Kidney (tissue), 14 donors: ENCODE measurements around the gene SLAIN2. TPM values are rescaled to one million over a fixed set of nuclear protein-coding genes. Genes with fewer than 3 reads are reported as not detected.
A peak's percentile ranks its signal among the peaks of the same experiment; 100 is the strongest.

Experiments used
- DNase-seq, 5 donors: peaks; one replicate each; pipeline ENCODE4 v3.0.0-alpha.2; 2013 to 2020
- FAIRE-seq: peaks from 2 replicates; lab custom pipeline; 2012; peaks lifted over from hg19 to GRCh38; lab: Jason Lieb, UNC
- H3K27ac ChIP-seq, 2 donors: one replicate each; pipeline ENCODE4 v1.7.0; 2013; ENCODE audit warnings: low read depth in 2 of 2, low read length in 2 of 2, inconsistent platforms in 1 of 2
- H3K27me3 ChIP-seq: one replicate; pipeline ENCODE4 v1.7.1; 2013; ENCODE audit warnings: low read length, inconsistent platforms; ENCODE audit not compliant: control insufficient read depth, insufficient read depth
- H3K36me3 ChIP-seq, 3 donors: one replicate each; pipeline versions ENCODE4 v1.7.0 to v1.7.1; 2013; ENCODE audit warnings: low read length in 3 of 3, control low read depth in 1 of 3, inconsistent platforms in 1 of 3; ENCODE audit not compliant: insufficient read depth in 3 of 3, control insufficient read depth in 2 of 3
- H3K4me1 ChIP-seq, 3 donors: one replicate each; pipeline versions ENCODE4 v1.7.0 to v1.7.1; 2013; ENCODE audit warnings: low read length in 3 of 3, inconsistent platforms in 1 of 3, low read depth in 1 of 3; ENCODE audit not compliant: control insufficient read depth in 2 of 3, insufficient read depth in 2 of 3
- H3K4me3 ChIP-seq, 3 donors: one replicate each; pipeline versions ENCODE4 v1.7.0 to v1.8.1; 2013; ENCODE audit warnings: low read length in 3 of 3, control low read depth in 1 of 3, inconsistent platforms in 1 of 3
- H3K9ac ChIP-seq, 3 donors: one replicate each; pipeline versions ENCODE4 v1.7.0 to v1.7.1; 2013; ENCODE audit warnings: low read length in 3 of 3, control low read depth in 1 of 3, inconsistent platforms in 1 of 3
- H3K9me3 ChIP-seq, 3 donors: one replicate each; pipeline versions ENCODE4 v1.7.0 to v1.7.1; 2013; ENCODE audit warnings: low read length in 3 of 3, control low read depth in 1 of 3, inconsistent platforms in 1 of 3; ENCODE audit not compliant: control insufficient read depth in 2 of 3, insufficient read depth in 1 of 3
- intact Hi-C: fragments of 100-400 bp; cut with DNase I; formaldehyde crosslinking; loops from one replicate; pipeline ENCODE4 v1.11.1; 2022
- polyA plus RNA-seq: library from polyadenylated mRNA; stranded (reverse); fragments of 350-450 nt; fragmentation: Illumina TruSeq; extraction: RNeasy Lipid Tissue Mini Kit (QIAGEN cat#74804); gene quantifications from one replicate; pipeline ENCODE4 v1.2.3, GENCODE V29; 2014; ENCODE audit warnings: low read depth, low replicate concordance; ENCODE audit not compliant: insufficient read depth
- total RNA-seq: library from RNA; stranded (reverse); fragmentation: NEBNext Ultra II Directional; extraction: Animal tissue kit (Norgen Biotek cat#: 25700); gene quantifications from one replicate; pipeline ENCODE4 v1.2.1, GENCODE V29; 2021
- TF ChIP-seq, protein P1 (sequence below): IDR thresholded peaks from 3 replicates; pipeline ENCODE4 v1.5.1; 2012; ENCODE audit warnings: mild to moderate bottlenecking, moderate library complexity, borderline replicate concordance; ENCODE audit not compliant: insufficient read depth; ENCODE audit errors: extremely low read depth
- donor health status: control.
- donor health status: control.
- donor health status: control.
- donor health status: control.
- donor health status: control.
- donor health status: DM: yes; HTN: yes; CAD: no.
- donor health status: Normal renal cell carcinoma (clear cell type).

SLAIN2 gene
- total and polyA plus RNA-seq, 2 donors from 2014 or later: 23.6 to 69.1 TPM

DNA sequence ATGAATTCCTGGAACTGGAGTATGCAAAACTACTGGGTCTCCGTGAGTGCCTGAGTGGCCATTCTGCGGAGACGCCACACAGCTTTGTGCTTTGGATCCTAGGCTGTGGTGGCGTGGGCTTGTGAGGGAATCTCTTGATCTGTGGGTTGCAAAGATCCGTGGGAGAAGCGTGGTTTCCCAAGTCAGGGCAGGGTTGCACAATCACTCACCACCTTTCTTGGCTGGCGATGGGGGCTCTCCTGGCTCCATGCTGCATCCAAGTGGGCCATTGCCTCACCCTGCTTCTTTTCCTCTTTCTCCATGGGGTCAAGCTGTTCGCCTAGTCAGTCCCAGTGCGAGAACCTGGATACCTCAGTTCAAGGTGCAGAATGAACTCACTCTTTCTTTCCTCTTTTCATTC is 62.5 kb downstream of the SLAIN2 start:
- DNase-seq: peak in 1 of 5 donors; percentile 37
- H3K4me1 ChIP-seq: no peaks in the 10 kb centered on the region
- H3K9ac ChIP-seq: no peak overlapping the region
- FAIRE-seq: no peak
- peaks cover 0 to 4% (median 0%) of the 10 kb centered on the region in 3 donors for H3K36me3 ChIP-seq
- intact Hi-C loops: no loop called here
- no peaks in the 10 kb centered on the region for H3K9me3 ChIP-seq
- TF ChIP-seq, protein P1, sequence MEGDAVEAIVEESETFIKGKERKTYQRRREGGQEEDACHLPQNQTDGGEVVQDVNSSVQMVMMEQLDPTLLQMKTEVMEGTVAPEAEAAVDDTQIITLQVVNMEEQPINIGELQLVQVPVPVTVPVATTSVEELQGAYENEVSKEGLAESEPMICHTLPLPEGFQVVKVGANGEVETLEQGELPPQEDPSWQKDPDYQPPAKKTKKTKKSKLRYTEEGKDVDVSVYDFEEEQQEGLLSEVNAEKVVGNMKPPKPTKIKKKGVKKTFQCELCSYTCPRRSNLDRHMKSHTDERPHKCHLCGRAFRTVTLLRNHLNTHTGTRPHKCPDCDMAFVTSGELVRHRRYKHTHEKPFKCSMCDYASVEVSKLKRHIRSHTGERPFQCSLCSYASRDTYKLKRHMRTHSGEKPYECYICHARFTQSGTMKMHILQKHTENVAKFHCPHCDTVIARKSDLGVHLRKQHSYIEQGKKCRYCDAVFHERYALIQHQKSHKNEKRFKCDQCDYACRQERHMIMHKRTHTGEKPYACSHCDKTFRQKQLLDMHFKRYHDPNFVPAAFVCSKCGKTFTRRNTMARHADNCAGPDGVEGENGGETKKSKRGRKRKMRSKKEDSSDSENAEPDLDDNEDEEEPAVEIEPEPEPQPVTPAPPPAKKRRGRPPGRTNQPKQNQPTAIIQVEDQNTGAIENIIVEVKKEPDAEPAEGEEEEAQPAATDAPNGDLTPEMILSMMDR: no peak
- no peaks in the 10 kb centered on the region for H3K27me3 ChIP-seq
- H3K4me3 ChIP-seq: no peak overlapping the region
- no peak overlapping the region for H3K27ac ChIP-seq

DNA sequence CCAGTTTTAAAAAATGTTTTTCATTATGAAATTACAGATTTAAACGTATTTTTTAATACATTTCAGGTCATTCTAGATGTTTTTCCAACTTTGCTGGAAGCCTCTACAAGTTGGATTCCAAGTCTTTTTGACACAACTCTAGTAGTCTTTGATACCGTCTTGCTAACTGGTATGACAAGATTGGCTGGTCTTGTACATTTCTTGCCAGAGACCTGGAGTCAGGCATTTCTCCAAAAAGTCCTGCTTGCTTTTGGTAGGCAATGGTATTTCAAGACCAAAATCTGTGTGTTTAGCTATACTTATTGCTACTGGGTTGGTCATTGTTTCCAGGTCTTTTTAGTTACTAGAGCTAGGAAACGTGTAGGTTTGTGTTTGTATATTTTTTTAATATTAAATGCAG is 64.6 kb downstream of the SLAIN2 start:
- TF ChIP-seq, protein P1: no peak
- H3K4me1 ChIP-seq: no peaks in the 10 kb centered on the region
- no peak overlapping the region for H3K4me3 ChIP-seq
- FAIRE-seq (no peak), DNase-seq (no peak)
- H3K9ac ChIP-seq: no peak overlapping the region
- peaks cover 3 to 5% (median 4%) of the 10 kb centered on the region in 3 donors for H3K36me3 ChIP-seq
- no peaks in the 10 kb centered on the region for H3K9me3 ChIP-seq
- H3K27ac ChIP-seq: no peak overlapping the region
- intact Hi-C loops: no loop called here
- H3K27me3 ChIP-seq: no peaks in the 10 kb centered on the region

DNA sequence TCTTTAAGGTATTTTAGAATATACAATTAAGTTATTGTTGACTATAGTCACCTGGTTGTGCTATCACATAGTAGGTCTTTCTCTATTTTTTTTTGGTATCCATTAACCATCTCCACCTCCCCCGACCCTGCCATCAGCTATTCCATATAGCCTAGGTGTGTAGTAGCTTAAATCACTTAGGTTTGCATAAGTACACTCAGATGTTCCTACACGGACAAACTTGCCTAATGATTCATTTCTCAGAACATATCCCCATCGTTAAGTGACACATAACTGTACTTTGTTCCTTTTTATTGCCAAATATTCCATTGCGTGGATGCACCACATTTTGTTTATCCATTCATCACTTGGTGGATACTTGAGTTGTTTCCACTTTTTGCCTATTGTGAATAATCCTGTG is 67.9 kb downstream of the SLAIN2 start:
- no peak for FAIRE-seq
- no peaks in the 10 kb centered on the region for H3K4me1 ChIP-seq

More for the DNA sequence above, 67.9 kb downstream of the SLAIN2 start:
- TF ChIP-seq, protein P1: no peak
- Histone ChIP-seq H3K27ac (no peak overlapping the region), H3K27me3 (no peaks in the 10 kb centered on the region), H3K4me3 (no peak overlapping the region), H3K9me3 (no peaks in the 10 kb centered on the region), H3K36me3 (peaks cover 0 to 5% (median 3%) of the 10 kb centered on the region in 3 donors), H3K9ac (no peak overlapping the region)
- DNase-seq: no peak
- intact Hi-C loops: no loop called here
